Esophagus muscularis mucosa (tissue), 4 donors: ENCODE measurements around the gene PRSS36. TPM values are rescaled to one million over a fixed set of nuclear protein-coding genes. Genes with fewer than 3 reads are reported as not detected.
"Not testable (repeated sequence)": the region's sequence is repeated elsewhere in the genome, so short reads cannot be mapped to it uniquely, and the experiment has no call there.

Source experiments
- DNase-seq: peaks from one replicate; pipeline ENCODE4 v3.0.0-alpha.2; 2017; ENCODE audit errors: extremely low spot score
- H3K27ac ChIP-seq, 4 donors: fragments of 200-600 bp; sonication (generic); replicated peaks in 1 of 4; 1 replicate in 3 of 4; 2 replicates in 1 of 4; pipeline ENCODE4 v1.5.1; 2016 to 2019; ENCODE audit warnings: mild to moderate bottlenecking in 1 of 4
- H3K27me3 ChIP-seq, 4 donors: fragments of 200-600 bp; sonication (generic); one replicate each; pipeline versions ENCODE4 v1.5.1 to v1.6.0; 2016 to 2019
- H3K36me3 ChIP-seq, 4 donors: fragments of 200-600 bp; sonication (generic); one replicate each; pipeline ENCODE4 v1.5.1; 2016 to 2019
- H3K4me1 ChIP-seq, 4 donors: fragments of 200-600 bp; sonication (generic); one replicate each; pipeline ENCODE4 v1.5.1; 2016 to 2019
- H3K4me3 ChIP-seq, 4 donors: fragments of 200-600 bp; sonication (generic); 1 replicate in 2 of 4; 2 replicates in 2 of 4; pipeline ENCODE4 v1.5.1; 2016 to 2019; ENCODE audit warnings: mild to moderate bottlenecking in 4 of 4, moderate library complexity in 1 of 4
- H3K9me3 ChIP-seq, 4 donors: fragments of 200-600 bp; sonication (generic); 1 replicate in 3 of 4; 2 replicates in 1 of 4; pipeline ENCODE4 v1.5.1; 2016 to 2019
- CTCF ChIP-seq, 3 experiments: fragments of 200-600 bp in 2 of 3; fragments of 450-650 bp in 1 of 3; sonication (generic) in 2 of 3; IDR thresholded peaks; one replicate each; pipeline ENCODE4 v1.5.1; 2017 to 2019; ENCODE audit warnings: antibody characterized with exemption in 3 of 3, mild to moderate bottlenecking in 2 of 3, moderate library complexity in 1 of 3
- EP300 ChIP-seq: sonication (generic); formaldehyde crosslinking; IDR thresholded peaks from one replicate; pipeline ENCODE4 v1.6.1; 2017; ENCODE audit warnings: antibody characterized with exemption
- POLR2A ChIP-seq: fragments of 450-650 bp; IDR thresholded peaks from one replicate; pipeline ENCODE4 v1.6.1; 2017; ENCODE audit warnings: antibody characterized with exemption, moderate library complexity, mild to moderate bottlenecking, low read depth
- POLR2AphosphoS5 ChIP-seq, 2 donors: sonication (generic); formaldehyde crosslinking; IDR thresholded peaks; one replicate each; pipeline ENCODE4 v1.6.1; 2017; ENCODE audit warnings: antibody characterized with exemption in 2 of 2
- WGBS: methylation state at CpG from one replicate; pipeline ENCODE4 v1.1.5; 2018; 5-methylcytosine and 5-hydroxymethylcytosine counted together
- intact Hi-C: fragments of 100-400 bp; cut with DNase I; formaldehyde crosslinking; loops from one replicate; pipeline ENCODE4 v1.15.1; 2023
- total RNA-seq, 4 donors: library from RNA; depleted of rRNA; stranded (reverse); fragments of >200 nt; gene quantifications; one replicate each; pipeline versions ENCODE4 v1.1.0 to v1.2.1, GENCODE V29; 2016

Gene PRSS36
- total RNA-seq, 4 donors from 2014 or later, result 2.7 to 8.4 (median 5.1) TPM

GRCh38 chr16:31143694-31144148, 6.1 kb downstream of the PRSS36 start:
- Histone ChIP-seq H3K27me3 (peaks cover 0 to 19% (median 0%) of the 10 kb centered on the region in 4 donors), H3K36me3 (no peaks in the 10 kb centered on the region), H3K9me3 (no peaks in the 10 kb centered on the region), H3K27ac (no peak overlapping the region), H3K4me1 (peaks cover 18 to 31% (median 29%) of the 10 kb centered on the region in 4 donors), H3K4me3 (no peak overlapping the region)
- DNase-seq, result no peak
- intact Hi-C loops, result loop anchor here (5.0 kb wide), 2 partner anchors 36 to 156 kb away; partner anchors contain the start of genes BCKDK and HSD3B7
- TF ChIP-seq EP300 (no peak), CTCF (IDR thresholded peaks at IDR 0.05) (no peak), POLR2A (no peak), POLR2AphosphoS5 (IDR thresholded peaks at IDR 0.05) (no peak)
- 87% methylated on average over 5 of the region's 8 CpGs for WGBS

GRCh38 chr16:31143011-31143693, 6.7 kb downstream of the PRSS36 start:
- H3K4me1 ChIP-seq, result peaks cover 18 to 27% (median 24%) of the 10 kb centered on the region in 4 donors
- peaks cover 0 to 13% (median 0%) of the 10 kb centered on the region in 4 donors for H3K27me3 ChIP-seq
- peak overlapping the region; percentile 56 to 72 (median 62) for H3K4me3 ChIP-seq
- DNase-seq, result no peak
- intact Hi-C loops, result loop anchor here (5.0 kb wide), 2 partner anchors 36 to 156 kb away; partner anchors contain the start of genes BCKDK and HSD3B7
- H3K36me3 ChIP-seq, result no peaks in the 10 kb centered on the region
- H3K9me3 ChIP-seq, result no peaks in the 10 kb centered on the region
- H3K27ac ChIP-seq, result peak overlapping the region; percentile 70 to 86 (median 82)
- 73% methylated on average over 6 of the region's 22 CpGs for WGBS
- TF ChIP-seq EP300 (no peak), POLR2A (no peak), CTCF (IDR thresholded peaks at IDR 0.05) (no peak), POLR2AphosphoS5 (IDR thresholded peaks at IDR 0.05) (no peak)

DNA sequence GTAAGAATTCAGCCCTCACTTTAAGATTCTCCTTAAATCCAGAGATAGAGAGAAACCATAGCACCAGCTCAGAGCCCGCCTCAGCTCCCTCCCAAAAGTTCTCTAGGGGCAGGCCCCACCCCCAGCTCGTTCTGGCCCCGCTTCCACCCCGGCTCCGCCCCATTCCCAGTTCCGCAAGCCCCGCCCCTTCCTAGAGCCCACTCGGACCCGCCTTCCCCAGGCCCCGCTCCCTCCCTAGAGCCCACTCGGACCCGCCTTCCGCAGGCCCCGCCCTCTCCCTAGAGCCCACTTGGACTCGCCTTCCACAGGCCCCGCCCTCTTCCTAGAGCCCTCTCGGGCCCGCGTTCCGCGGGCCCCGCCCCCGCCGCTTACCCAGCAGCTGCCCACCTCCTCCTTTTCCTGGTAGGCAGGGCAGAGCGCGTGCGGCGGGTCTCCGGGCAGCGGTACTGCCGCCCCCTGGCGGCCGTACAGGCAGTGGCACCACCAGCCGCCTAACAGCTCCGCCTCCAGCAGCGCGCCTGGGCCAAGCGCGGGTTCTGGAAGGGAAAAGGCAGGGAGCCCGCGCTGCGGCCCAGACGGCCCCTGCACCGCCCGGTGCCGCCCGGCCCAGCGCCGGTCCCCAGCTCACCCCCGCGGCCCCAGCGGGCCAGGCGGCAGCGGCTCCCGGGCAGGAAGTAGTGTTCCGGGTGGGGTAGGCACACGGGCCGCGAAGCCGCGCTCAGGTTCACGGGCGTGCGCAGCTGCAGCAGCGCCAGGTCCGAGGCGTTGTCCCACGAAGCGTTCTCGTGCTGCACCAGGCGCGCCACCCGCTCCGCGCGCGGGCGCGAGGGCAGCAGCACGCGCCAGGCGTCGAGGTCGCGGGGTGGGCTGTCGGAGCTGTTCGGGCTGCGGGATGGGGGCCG, 7.5 kb downstream of the PRSS36 start:
- peaks cover 18 to 27% (median 23%) of the 10 kb centered on the region in 4 donors for H3K4me1 ChIP-seq
- H3K4me3 ChIP-seq, result peak overlapping the region; percentile 56 to 72 (median 62)
- H3K9me3 ChIP-seq, result no peaks in the 10 kb centered on the region
- intact Hi-C loops, result loop anchor here (5.0 kb wide), 2 partner anchors 35 to 155 kb away; partner anchors contain the start of genes BCKDK and HSD3B7
- H3K27ac ChIP-seq, result peak overlapping the region; percentile 79 to 86 (median 82)
- peaks cover 0 to 5% (median 0%) of the 10 kb centered on the region in 4 donors for H3K27me3 ChIP-seq
- 1% methylated on average over 24 of the region's 89 CpGs for WGBS
- TF ChIP-seq POLR2AphosphoS5 (IDR thresholded peaks at IDR 0.05), result peak; percentile 64 to 87
- no peak for TF ChIP-seq EP300
- no peak for TF ChIP-seq POLR2A
- peak in 2 of 3 experiments; percentile 99 to 100 for TF ChIP-seq CTCF (IDR thresholded peaks at IDR 0.05)
- DNase-seq, result peak; percentile 100
- H3K36me3 ChIP-seq, result no peaks in the 10 kb centered on the region

GRCh38 chr16:31141489-31142108, 8.3 kb downstream of the PRSS36 start:
- intact Hi-C loops, result loop anchor here (5.0 kb wide), 2 partner anchors 34 to 154 kb away; partner anchors contain the start of genes BCKDK and HSD3B7
- no peak for TF ChIP-seq POLR2AphosphoS5 (IDR thresholded peaks at IDR 0.05)
- H3K27me3 ChIP-seq, result peaks cover 0 to 2% (median 0%) of the 10 kb centered on the region in 4 donors
- no peaks in the 10 kb centered on the region for H3K9me3 ChIP-seq
- whole genome bisulfite sequencing, result 32% methylated on average over 10 of the region's 10 CpGs
- peak overlapping the region; percentile 44 to 63 (median 58) for H3K4me3 ChIP-seq
- peak overlapping the region; percentile 79 to 85 (median 81) for H3K27ac ChIP-seq
- H3K36me3 ChIP-seq, result no peaks in the 10 kb centered on the region
- peaks cover 18 to 27% (median 23%) of the 10 kb centered on the region in 4 donors for H3K4me1 ChIP-seq
- no peak for DNase-seq

DNA sequence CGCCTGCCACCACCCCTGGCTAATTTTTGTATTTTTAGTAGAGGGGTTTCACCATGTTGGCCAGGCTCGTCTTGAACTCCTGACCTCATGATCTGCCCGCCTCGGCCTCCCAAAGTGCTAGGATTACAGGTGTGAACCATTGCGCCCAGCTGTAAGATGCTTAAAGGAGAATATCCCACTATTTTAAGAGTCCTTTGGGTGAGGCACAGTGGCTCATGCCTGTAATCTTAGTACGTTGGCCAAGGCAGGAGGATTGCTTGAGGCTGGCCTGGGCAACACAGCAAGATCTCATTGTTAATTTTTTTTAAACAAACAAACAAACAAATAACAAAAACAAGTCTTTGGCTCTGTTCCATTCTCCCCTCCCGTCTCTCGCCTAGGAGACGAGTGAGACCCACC, 8.8 kb downstream of the PRSS36 start:
- H3K4me1 ChIP-seq, result peaks cover 18 to 27% (median 23%) of the 10 kb centered on the region in 4 donors
- intact Hi-C loops, result loop anchor here (5.0 kb wide), 2 partner anchors 34 to 154 kb away; partner anchors contain the start of genes BCKDK and HSD3B7
- not testable (repeated sequence) for H3K36me3 ChIP-seq, DNase-seq, H3K9me3 ChIP-seq, H3K27me3 ChIP-seq, H3K4me3 ChIP-seq
- H3K27ac ChIP-seq, result peak overlapping the region; percentile 79 to 85 (median 81)
- 92% methylated on average over 9 of the region's 9 CpGs for WGBS
